ENCODE measurements around the gene CPT2.

CPT2 gene

GRCh38 chr1:53262000-53262399 is 65.4 kb downstream of the CPT2 start:
- no peak for DNase-seq (ENCODE audit: low spot score)
